A673 (cell line): ENCODE data around the gene SLC1A4. TPM values are rescaled to one million over a fixed set of nuclear protein-coding genes. Genes with fewer than 3 reads are reported as not detected.
"Not testable (repeated sequence)": the region's sequence is repeated elsewhere in the genome, so short reads cannot be mapped to it uniquely, and the experiment has no call there.

ENCODE experiments used
- BruUV-seq: library from RNA; stranded (reverse); fragments of 400-500 nt; replicated peaks from 2 replicates; lab custom pipeline; 2021; lab: Mats Ljungman, UMichigan
- CTCF ChIA-PET: fragments of 300-600 bp; sonication (Branson Sonifier 250); formaldehyde crosslinking; loops from one replicate; lab custom pipeline; 2022; ENCODE audit warnings: antibody characterized with exemption; lab: Charles Lee
- POLR2A ChIA-PET: fragments of 300-600 bp; sonication (Branson Sonifier 250); formaldehyde crosslinking; loops from one replicate; lab custom pipeline; 2022; ENCODE audit warnings: antibody characterized with exemption; ENCODE audit not compliant: low non-redundant PET; lab: Charles Lee
- DNase-seq: peaks from one replicate; pipeline ENCODE4 v3.0.0-alpha.2; 2015; ENCODE audit warnings: low spot score
- H3K27ac ChIP-seq: fragments of 200-600 bp; sonication (generic); 2 replicates; pipeline ENCODE4 v1.5.1; 2016; ENCODE audit warnings: mixed run types, low read depth, mild to moderate bottlenecking, mixed read lengths, antibody characterized with exemption, low read length; ENCODE audit not compliant: poor library complexity, severe bottlenecking
- H3K27me3 ChIP-seq: fragments of 200-600 bp; sonication (generic); replicated peaks from 2 replicates; pipeline ENCODE4 v1.6.1; 2017; ENCODE audit warnings: mixed run types, low read depth, mild to moderate bottlenecking, mixed read lengths, antibody characterized with exemption, low read length; ENCODE audit not compliant: insufficient read depth, poor library complexity
- H3K36me3 ChIP-seq: fragments of 200-600 bp; sonication (generic); 2 replicates; pipeline ENCODE4 v1.6.1; 2016; ENCODE audit warnings: mixed run types, mild to moderate bottlenecking, mixed read lengths, antibody characterized with exemption, low read length; ENCODE audit not compliant: insufficient read depth, poor library complexity, severe bottlenecking
- H3K4me1 ChIP-seq: fragments of 200-600 bp; sonication (generic); 2 replicates; pipeline ENCODE4 v1.6.1; 2017; ENCODE audit warnings: mixed run types, mild to moderate bottlenecking, mixed read lengths, antibody characterized with exemption, low read length; ENCODE audit not compliant: insufficient read depth, poor library complexity, severe bottlenecking
- H3K4me3 ChIP-seq: fragments of 200-600 bp; sonication (generic); 2 replicates; pipeline ENCODE4 v1.5.1; 2016; ENCODE audit warnings: low read depth, mixed run types, mild to moderate bottlenecking, mixed read lengths, low read length; ENCODE audit not compliant: poor library complexity, severe bottlenecking
- H3K9me3 ChIP-seq: fragments of 200-600 bp; sonication (generic); 2 replicates; pipeline ENCODE4 v1.6.1; 2016; ENCODE audit warnings: mixed run types, low read depth, mild to moderate bottlenecking, mixed read lengths, antibody characterized with exemption, low read length; ENCODE audit not compliant: poor library complexity, severe bottlenecking
- CTCF ChIP-seq: fragments of 300-800, 200-600 bp; sonication (generic); conservative IDR thresholded peaks from 2 replicates; pipeline ENCODE4 v1.5.1; 2017; ENCODE audit warnings: low read depth, mild to moderate bottlenecking, antibody characterized with exemption, low read length, moderate library complexity, mixed read lengths
- EZH2 ChIP-seq: fragments of 200-600 bp; sonication (generic); IDR thresholded peaks from 2 replicates; pipeline ENCODE4 v1.6.1; 2017; ENCODE audit warnings: borderline replicate concordance, low read depth, mild to moderate bottlenecking, mixed read lengths, antibody characterized with exemption, low read length; ENCODE audit not compliant: poor library complexity, severe bottlenecking
- intact Hi-C: fragments of 100-400 bp; cut with micrococcal nuclease; formaldehyde crosslinking; loops from one replicate; pipeline ENCODE4 v1.10.0; 2022; ENCODE audit not compliant: unreplicated experiment
- total RNA-seq: library from RNA; stranded (reverse); gene quantifications from 2 replicates; pipeline ENCODE4 v1.2.3, GENCODE V29; 2021

SLC1A4 gene
- total RNA-seq, 1 experiment from 2014 or later: 78.1 TPM

GRCh38 chr2:64966017-64966416 lies 23.2 kb upstream of the SLC1A4 start:
- H3K27ac ChIP-seq: no peak overlapping the region
- CTCF ChIA-PET: no interaction called here
- no peak for DNase-seq
- no peak overlapping the region for H3K4me3 ChIP-seq
- no peaks in the 10 kb centered on the region for H3K36me3 ChIP-seq
- H3K4me1 ChIP-seq: no peaks in the 10 kb centered on the region
- intact Hi-C loops: no loop called here
- no TSS peak for BruUV-seq
- H3K9me3 ChIP-seq: no peaks in the 10 kb centered on the region
- POLR2A ChIA-PET: no interaction called here
- TF ChIP-seq EZH2: no peak
- TF ChIP-seq CTCF: no peak
- H3K27me3 ChIP-seq: no peaks in the 10 kb centered on the region

GRCh38 chr2:64966839-64967238 lies 22.4 kb upstream of the SLC1A4 start:
- ChIA-PET POLR2A (no interaction called here), CTCF (no interaction called here)
- intact Hi-C loops: no loop called here
- no peak overlapping the region for H3K4me3 ChIP-seq
- H3K27ac ChIP-seq: no peak overlapping the region
- no peaks in the 10 kb centered on the region for H3K36me3 ChIP-seq
- H3K9me3 ChIP-seq: no peaks in the 10 kb centered on the region
- TF ChIP-seq EZH2 (no peak), CTCF (no peak)
- no peaks in the 10 kb centered on the region for H3K27me3 ChIP-seq
- H3K4me1 ChIP-seq: no peaks in the 10 kb centered on the region
- no peak for DNase-seq
- no TSS peak for BruUV-seq

- no peak overlapping the region for H3K27ac ChIP-seq
- no peaks in the 10 kb centered on the region for H3K27me3 ChIP-seq
- CTCF ChIA-PET: no interaction called here
- intact Hi-C loops: no loop called here
- H3K4me3 ChIP-seq: no peak overlapping the region
- H3K9me3 ChIP-seq: no peaks in the 10 kb centered on the region
- TF ChIP-seq EZH2: no peak
- TF ChIP-seq CTCF: no peak
- H3K4me1 ChIP-seq: no peaks in the 10 kb centered on the region
- DNase-seq: no peak
- no TSS peak for BruUV-seq
- no peaks in the 10 kb centered on the region for H3K36me3 ChIP-seq
- POLR2A ChIA-PET: no interaction called here
Measured at GRCh38 chr2:64967601-64968000, 21.6 kb upstream of the SLC1A4 start.

GRCh38 chr2:64969086-64969485 lies 20.1 kb upstream of the SLC1A4 start:
- intact Hi-C loops, H3K27me3 ChIP-seq, H3K9me3 ChIP-seq, H3K4me3 ChIP-seq, H3K36me3 ChIP-seq, POLR2A ChIA-PET, BruUV-seq, H3K4me1 ChIP-seq, DNase-seq, H3K27ac ChIP-seq, CTCF ChIA-PET: not testable (repeated sequence)
